GM19468 (cell line): Measurements from ENCODE around the gene RNF144A.

Source experiments
- ATAC-seq: cut with Tn5 transposase; IDR thresholded peaks from one replicate; pipeline ENCODE4 v1.9.1; 2021; ENCODE audit warnings: mild to moderate bottlenecking, moderate library complexity, moderate number of reproducible peaks; ENCODE audit not compliant: unreplicated experiment; ENCODE audit errors: extremely low read depth

Gene RNF144A

GRCh38 chr2:6944555-6944954, 27.3 kb downstream of the RNF144A start:
- ATAC-seq: no peak

DNA sequence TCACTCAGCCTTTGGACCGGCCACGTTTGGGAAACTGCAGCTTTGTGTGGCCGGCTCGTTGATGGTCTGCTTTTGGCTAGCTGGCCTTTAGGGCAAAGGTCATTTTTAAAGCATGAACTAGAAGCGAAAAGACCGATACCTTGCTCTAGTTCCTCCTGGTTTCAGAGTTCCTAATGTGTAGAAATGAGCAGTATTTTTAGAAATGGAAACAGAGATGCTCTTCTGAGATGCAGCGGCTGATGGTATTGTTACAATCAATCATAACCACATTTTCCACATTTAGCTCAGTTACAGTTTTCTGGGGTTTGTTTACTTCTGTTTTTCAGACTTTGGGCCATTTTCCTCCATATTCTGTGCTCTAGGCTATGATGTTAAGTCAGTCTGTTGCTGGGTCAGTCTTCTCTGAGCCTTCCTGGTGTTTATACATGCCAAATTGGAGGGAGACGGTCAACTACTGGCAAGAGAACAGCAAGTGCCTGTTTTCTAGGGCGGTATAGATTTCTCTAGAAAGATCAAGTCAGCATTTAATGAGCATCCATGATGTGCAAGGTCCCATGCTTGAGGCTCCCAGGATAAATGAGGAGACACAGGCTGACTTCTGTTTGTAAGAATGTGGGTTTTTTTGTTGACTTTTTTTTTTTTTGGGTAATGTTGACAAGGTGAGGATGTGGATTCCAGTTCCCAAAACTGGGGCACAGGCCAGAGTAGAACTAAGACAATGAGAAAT, 28.0 kb downstream of the RNF144A start:
- peak; percentile 96 for ATAC-seq

GRCh38 chr2:6945821-6946220, 28.6 kb downstream of the RNF144A start:
- ATAC-seq: no peak

GRCh38 chr2:6946722-6947121, 29.5 kb downstream of the RNF144A start:
- ATAC-seq: no peak

DNA sequence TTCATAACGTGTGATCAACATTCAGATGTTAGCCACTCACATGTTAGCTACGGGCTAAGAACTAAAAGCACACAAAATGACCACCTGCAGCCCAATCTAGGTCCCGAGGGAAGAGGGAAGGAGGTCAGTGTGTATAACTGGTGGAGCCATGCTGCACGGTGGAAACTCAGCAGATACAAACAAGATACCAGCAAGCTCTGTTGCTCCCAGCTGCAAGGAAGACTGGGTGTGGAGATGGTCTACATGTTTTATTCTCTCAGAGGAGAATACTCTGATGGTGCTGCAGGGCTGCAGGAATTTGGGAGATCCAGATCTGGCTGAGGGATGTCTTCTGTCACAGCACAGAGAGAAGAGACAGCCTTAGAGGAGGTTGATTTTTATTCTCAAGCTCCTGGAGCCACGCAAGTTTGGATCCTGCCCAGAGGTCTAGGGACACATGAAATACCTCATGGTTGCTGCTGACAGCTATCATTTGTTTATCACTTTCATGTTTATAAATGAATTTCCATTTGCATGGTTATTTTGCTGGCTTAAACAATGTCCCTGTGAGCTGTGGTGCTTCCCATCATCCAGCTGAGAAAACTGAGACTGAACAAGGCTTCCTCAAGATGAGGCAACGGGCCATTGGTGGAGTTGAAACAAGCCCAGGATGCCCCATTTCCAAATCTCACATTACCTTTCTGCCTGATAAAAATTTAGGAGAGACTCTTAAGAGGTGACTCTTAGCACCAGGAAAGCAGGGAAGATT, 30.9 kb downstream of the RNF144A start:
- ATAC-seq: no peak

GRCh38 chr2:6948677-6949351, 31.6 kb downstream of the RNF144A start:
- no peak for ATAC-seq

GRCh38 chr2:6951046-6951445, 33.8 kb downstream of the RNF144A start:
- ATAC-seq: no peak

DNA sequence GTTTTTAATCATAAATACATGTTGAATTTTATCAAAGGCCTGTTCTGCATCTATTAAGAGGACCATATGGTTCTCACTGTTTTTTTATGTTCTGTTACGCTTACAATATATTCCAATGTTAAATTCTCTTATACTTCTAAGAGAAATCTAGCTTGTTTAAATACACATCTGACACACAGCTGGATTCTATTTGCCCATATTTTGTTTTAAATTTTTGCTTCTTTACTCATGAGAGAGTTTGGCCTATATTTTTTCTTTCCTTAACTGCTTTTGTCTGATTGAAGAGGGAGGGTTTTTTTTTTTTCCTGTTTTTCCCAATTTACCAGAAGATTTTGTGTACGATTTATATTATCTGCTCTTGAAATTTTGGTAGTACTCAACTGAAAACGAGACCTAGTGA, 34.9 kb downstream of the RNF144A start:
- no peak for ATAC-seq

DNA sequence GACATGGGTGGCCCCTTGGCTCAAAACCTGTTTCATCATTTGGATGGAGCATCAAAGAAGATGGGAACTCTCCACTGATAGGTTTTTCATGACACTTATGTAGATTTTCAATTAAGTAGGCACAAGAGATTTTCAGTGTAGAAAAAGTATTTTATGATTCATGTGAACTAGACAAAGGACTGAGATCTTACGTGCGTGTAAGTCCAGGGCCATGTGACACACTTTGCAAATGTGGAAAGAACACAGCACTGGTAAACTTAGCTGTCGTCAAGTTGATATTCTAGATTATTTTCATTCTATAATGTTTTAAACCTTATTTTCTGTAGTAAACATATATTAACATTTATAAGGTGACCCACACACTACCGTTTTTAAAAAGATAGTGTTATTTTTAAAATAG, 37.4 kb downstream of the RNF144A start:
- ATAC-seq: no peak

DNA sequence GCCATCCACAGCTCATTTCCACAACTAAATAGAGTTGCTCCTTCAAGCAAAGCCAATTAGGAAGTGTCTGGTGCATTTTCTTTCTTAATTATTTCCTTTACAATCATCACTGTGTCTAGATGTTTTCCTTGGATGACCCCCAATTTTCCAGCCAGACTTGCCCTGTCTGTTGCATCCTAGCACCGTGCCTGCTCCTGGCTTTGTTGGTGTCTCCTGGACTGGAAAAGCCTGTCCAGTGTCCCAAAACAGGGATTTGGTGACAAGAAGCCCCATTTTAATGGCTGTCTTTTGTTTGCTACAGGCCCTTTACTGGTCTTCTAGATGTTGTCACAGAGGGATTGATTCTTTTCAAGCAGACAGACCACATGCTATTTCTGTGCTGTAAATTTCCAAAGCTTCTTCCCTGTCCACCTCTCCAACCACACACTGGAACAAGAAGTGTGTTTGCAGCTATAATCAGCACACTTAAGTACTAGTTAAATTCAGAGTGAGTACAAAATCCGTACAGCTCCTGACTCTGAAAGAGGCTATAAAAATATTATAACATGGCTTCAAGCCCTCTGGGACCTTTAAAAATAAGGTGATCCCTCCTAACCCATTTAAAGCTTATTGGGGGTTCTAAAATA, 38.4 kb downstream of the RNF144A start:
- ATAC-seq: no peak

- no peak for ATAC-seq
Observed at GRCh38 chr2:6956566-6956965, 39.4 kb downstream of the RNF144A start.

DNA sequence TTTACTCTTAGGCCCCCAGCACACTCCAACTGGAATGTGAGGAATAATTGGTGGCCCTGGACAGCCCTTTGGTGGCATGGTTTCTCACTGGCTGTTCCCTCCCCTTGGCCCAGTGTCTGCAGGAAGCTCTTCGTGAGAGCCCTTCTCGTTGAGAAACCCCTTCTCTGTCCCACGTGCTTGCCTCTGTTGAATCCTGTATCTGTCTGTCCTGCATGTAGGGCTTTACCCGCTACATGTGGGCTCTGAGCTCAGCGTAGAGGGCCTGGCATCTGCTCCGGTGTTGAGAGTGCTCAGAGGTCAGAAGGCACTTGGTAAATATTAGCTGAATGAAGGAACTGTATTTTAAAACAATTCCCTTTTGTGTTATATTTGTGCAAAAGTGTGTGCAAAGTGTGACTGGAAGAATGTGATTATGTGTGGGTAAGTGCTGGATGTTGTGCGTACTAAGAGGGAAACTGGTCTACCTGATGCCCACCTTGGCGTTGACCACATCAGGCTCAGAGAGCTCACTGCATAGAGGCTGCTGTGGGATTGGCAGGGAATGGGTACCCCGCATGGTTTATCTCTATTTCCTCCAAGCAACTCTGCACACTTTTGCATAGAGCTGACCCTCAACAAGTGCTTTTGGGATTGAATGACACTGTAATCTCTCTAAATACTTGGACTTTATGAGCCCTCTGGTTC, 40.0 kb downstream of the RNF144A start:
- ATAC-seq: no peak

- no peak for ATAC-seq
Observed at GRCh38 chr2:6957910-6958615, 40.9 kb downstream of the RNF144A start.

- no peak for ATAC-seq
Observed at GRCh38 chr2:6958616-6959235, 41.5 kb downstream of the RNF144A start.

DNA sequence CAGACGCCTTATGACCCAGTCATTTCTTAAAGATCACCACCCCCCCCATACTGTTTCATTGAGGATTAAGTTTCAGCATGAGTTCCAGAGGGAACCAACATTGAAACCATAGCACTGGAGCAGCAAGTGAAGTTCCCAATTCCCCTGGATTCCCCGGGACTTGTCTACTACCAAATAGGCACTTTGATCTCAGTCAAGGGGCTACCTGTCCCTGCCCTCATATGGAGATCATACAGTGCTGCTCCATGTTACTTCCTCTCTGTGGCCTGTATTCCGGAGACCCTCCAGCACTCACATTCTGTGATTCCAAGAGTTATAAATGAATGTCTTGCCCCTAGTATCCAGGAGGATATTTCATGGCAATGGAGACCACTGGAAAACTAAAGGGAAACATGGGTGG, 42.5 kb downstream of the RNF144A start:
- no peak for ATAC-seq

DNA sequence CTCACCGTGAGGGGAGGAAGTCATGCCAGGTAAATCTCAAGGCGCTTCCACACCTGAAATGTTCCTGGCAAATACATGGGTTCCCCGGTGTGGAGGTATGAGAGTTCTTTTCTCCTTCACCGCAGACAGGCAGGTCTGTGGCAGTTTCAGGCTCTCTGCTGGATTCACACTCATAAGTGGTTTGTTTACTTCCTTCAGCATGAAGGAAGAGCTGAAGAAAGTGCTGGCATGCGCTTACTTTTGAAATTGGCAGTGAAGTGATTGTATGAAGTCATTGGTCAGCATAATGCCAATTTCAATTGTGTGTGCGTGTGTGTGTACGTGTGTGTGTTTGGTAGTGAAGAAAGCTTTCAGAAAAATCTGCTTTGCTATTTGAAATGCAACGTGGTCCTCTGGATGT, 43.4 kb downstream of the RNF144A start:
- ATAC-seq: no peak

DNA sequence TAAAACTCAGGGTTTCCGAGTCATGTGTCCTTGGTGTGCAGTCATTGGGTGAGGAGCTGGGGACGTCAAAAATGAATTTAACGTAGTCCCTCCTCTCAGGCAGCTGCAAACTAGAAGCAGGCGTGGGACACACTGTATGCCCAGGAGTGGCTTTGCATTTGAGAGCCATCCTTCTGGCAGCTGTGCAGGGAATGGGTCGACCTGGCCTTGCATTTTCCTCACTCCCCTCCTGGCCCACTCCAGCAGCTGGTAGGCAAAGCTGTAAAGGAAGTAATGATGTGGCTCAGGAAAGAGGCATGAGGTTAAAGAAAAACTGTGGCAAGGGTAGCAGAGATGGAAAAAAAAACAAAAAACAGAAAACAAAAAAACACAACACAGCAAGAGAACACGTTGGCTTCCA, 46.5 kb downstream of the RNF144A start:
- ATAC-seq: no peak

- ATAC-seq: no peak
Observed at GRCh38 chr2:6965071-6965795, 48.0 kb downstream of the RNF144A start.
